ENCODE data around the gene CD52.

DNA sequence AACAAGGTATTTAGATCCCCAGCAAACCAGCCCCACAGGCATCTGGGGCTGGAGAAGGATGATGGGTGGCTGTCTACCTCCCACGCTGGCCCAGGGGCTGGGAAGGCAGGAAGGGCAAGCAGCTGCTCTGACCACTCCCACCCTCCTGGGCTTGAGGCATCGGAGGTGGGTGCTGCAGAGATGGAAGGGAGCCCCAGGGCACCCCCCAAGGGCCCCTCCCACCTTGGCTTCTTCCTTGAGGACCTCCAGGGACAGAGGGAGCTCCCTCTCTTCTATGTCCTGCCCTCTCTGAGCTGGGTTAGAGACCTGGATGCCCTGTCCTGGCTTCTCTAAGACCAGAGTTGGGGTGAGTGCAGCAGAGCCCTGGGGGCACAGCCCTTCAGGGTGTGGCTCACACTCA lies 3.1 kb downstream of the CD52 start:
- TF ChIP-seq, protein P1, sequence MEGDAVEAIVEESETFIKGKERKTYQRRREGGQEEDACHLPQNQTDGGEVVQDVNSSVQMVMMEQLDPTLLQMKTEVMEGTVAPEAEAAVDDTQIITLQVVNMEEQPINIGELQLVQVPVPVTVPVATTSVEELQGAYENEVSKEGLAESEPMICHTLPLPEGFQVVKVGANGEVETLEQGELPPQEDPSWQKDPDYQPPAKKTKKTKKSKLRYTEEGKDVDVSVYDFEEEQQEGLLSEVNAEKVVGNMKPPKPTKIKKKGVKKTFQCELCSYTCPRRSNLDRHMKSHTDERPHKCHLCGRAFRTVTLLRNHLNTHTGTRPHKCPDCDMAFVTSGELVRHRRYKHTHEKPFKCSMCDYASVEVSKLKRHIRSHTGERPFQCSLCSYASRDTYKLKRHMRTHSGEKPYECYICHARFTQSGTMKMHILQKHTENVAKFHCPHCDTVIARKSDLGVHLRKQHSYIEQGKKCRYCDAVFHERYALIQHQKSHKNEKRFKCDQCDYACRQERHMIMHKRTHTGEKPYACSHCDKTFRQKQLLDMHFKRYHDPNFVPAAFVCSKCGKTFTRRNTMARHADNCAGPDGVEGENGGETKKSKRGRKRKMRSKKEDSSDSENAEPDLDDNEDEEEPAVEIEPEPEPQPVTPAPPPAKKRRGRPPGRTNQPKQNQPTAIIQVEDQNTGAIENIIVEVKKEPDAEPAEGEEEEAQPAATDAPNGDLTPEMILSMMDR (conservative IDR thresholded peaks at IDR 0.05; ENCODE audit: low read depth, low read length), result no peak
- no peak for TF ChIP-seq EZH2 (IDR thresholded peaks at IDR 0.05; ENCODE audit: borderline replicate concordance, low read depth, low read length, poor library complexity, severe bottlenecking)

All from A673 (cell line).